Gastroesophageal sphincter (tissue), 4 donors: ENCODE data around the gene MYO1C. TPM values are rescaled to one million over a fixed set of nuclear protein-coding genes. Genes with fewer than 3 reads are reported as not detected.

ENCODE experiments used
- ATAC-seq: fragments of 150-250 bp; one replicate; pipeline ENCODE4 v1.9.1; 2016; ENCODE audit warnings: mild to moderate bottlenecking, moderate library complexity
- H3K27ac ChIP-seq, 4 donors: fragments of 200-600 bp; sonication (generic) in 3 of 4; 1 replicate in 3 of 4; 2 replicates in 1 of 4; pipeline ENCODE4 v1.5.1; 2016 to 2019
- H3K27me3 ChIP-seq: fragments of 200-600 bp; sonication (generic); one replicate; pipeline ENCODE4 v1.5.1; 2019
- H3K36me3 ChIP-seq, 2 donors: fragments of 200-600 bp; sonication (generic); one replicate each; pipeline ENCODE4 v1.5.1; 2019; ENCODE audit warnings: control low read depth in 1 of 2
- H3K4me1 ChIP-seq, 3 donors: fragments of 200-600 bp; sonication (generic); 1 replicate in 2 of 3; 2 replicates in 1 of 3; pipeline ENCODE4 v1.5.1; 2016 to 2019; ENCODE audit warnings: control low read depth in 2 of 3
- H3K4me3 ChIP-seq, 2 donors: fragments of 200-600 bp; sonication (generic); one replicate each; pipeline ENCODE4 v1.5.1; 2019; ENCODE audit warnings: mild to moderate bottlenecking in 1 of 2, moderate library complexity in 1 of 2
- H3K9me3 ChIP-seq, 3 donors: fragments of 200-600 bp; sonication (generic); one replicate each; pipeline ENCODE4 v1.5.1; 2017 to 2019; ENCODE audit warnings: control low read depth in 2 of 3
- CTCF ChIP-seq, 4 experiments: fragments of 200-600 bp in 2 of 4; fragments of 450-650 bp in 2 of 4; sonication (generic) in 1 of 4; IDR thresholded peaks; one replicate each; pipeline ENCODE4 v1.5.1; 2017 to 2019; ENCODE audit warnings: antibody characterized with exemption in 4 of 4, mild to moderate bottlenecking in 2 of 4, moderate library complexity in 2 of 4
- EP300 ChIP-seq: sonication (generic); formaldehyde crosslinking; IDR thresholded peaks from one replicate; pipeline ENCODE4 v1.6.1; 2017; ENCODE audit warnings: antibody characterized with exemption, mild to moderate bottlenecking
- POLR2A ChIP-seq, 2 donors: fragments of 450-650 bp; IDR thresholded peaks; one replicate each; pipeline ENCODE4 v1.6.1; 2017; ENCODE audit warnings: antibody characterized with exemption in 2 of 2, mild to moderate bottlenecking in 2 of 2, moderate library complexity in 1 of 2
- POLR2AphosphoS5 ChIP-seq: sonication (generic); formaldehyde crosslinking; IDR thresholded peaks from one replicate; pipeline ENCODE4 v1.6.1; 2017; ENCODE audit warnings: antibody characterized with exemption
- WGBS, 2 donors: methylation state at CpG; one replicate each; pipeline ENCODE4 v1.1.5; 2018; ENCODE audit warnings: low coverage in 1 of 2; 5-methylcytosine and 5-hydroxymethylcytosine counted together
- total RNA-seq, 4 donors: library from RNA; depleted of rRNA; stranded (reverse); fragments of >200 nt; gene quantifications; one replicate each; pipeline ENCODE4 v1.1.0, GENCODE V29; 2016

Gene MYO1C
- total RNA-seq, 4 donors from 2014 or later, result 215 to 461 (median 287) TPM

GRCh38 chr17:1494203-1494602 lies 1.7 kb upstream of the MYO1C start:
- TF ChIP-seq EP300 (no peak), CTCF (IDR thresholded peaks at IDR 0.05) (no peak), POLR2A (IDR thresholded peaks at IDR 0.05) (no peak), POLR2AphosphoS5 (no peak)
- ATAC-seq, result no peak
- Histone ChIP-seq H3K9me3 (no peaks in the 10 kb centered on the region), H3K27me3 (no peaks in the 10 kb centered on the region), H3K4me3 (no peak overlapping the region), H3K36me3 (peaks cover 0 to 41% of the 10 kb centered on the region in 2 donors), H3K27ac (peak overlapping the region; percentile 60 to 100 (median 98)), H3K4me1 (peaks cover 0 to 74% (median 62%) of the 10 kb centered on the region in 3 donors)
- 88 to 94% methylated on average over 4 of the region's 7 CpGs for WGBS, 2 donors

- Histone ChIP-seq H3K27ac (peak overlapping the region; percentile 85 to 100 (median 98)), H3K4me1 (peaks cover 0 to 81% (median 69%) of the 10 kb centered on the region in 3 donors), H3K27me3 (no peaks in the 10 kb centered on the region), H3K9me3 (no peaks in the 10 kb centered on the region), H3K36me3 (peaks cover 0 to 33% of the 10 kb centered on the region in 2 donors), H3K4me3 (peak overlapping the region in 1 of 2 donors; percentile 82)
- no peak for TF ChIP-seq POLR2A (IDR thresholded peaks at IDR 0.05)
- no peak for TF ChIP-seq POLR2AphosphoS5
- TF ChIP-seq EP300, result no peak
- TF ChIP-seq CTCF (IDR thresholded peaks at IDR 0.05), result no peak
- WGBS, 2 donors, result 83% methylated on average over 1 of the region's 23 CpGs; no CpG with 5 or more reads in 1 of the 2 donors
- ATAC-seq, result no peak
Observed at GRCh38 chr17:1493291-1493980, 950 bp upstream of the MYO1C start.

GRCh38 chr17:1491443-1492248 lies 840 bp downstream of the MYO1C start:
- Histone ChIP-seq H3K27me3 (no peaks in the 10 kb centered on the region), H3K9me3 (no peaks in the 10 kb centered on the region), H3K27ac (peak overlapping the region; percentile 87 to 100 (median 98)), H3K4me1 (peaks cover 0 to 93% (median 75%) of the 10 kb centered on the region in 3 donors), H3K36me3 (peaks cover 0 to 15% of the 10 kb centered on the region in 2 donors), H3K4me3 (peak overlapping the region; percentile 75 to 82)
- TF ChIP-seq EP300 (no peak), POLR2A (IDR thresholded peaks at IDR 0.05) (peak in 1 of 2 donors; percentile 20), POLR2AphosphoS5 (no peak)
- peak; percentile 75 for ATAC-seq
- 10% methylated on average over 4 of the region's 94 CpGs; no CpG with 5 or more reads in 1 of the 2 donors for WGBS, 2 donors

GRCh38 chr17:1490643-1491442 lies 1.6 kb downstream of the MYO1C start:
- TF ChIP-seq CTCF (IDR thresholded peaks at IDR 0.05) (no peak), POLR2A (IDR thresholded peaks at IDR 0.05) (peak; percentile 56 to 67), POLR2AphosphoS5 (peak; percentile 55), EP300 (no peak)
- Histone ChIP-seq H3K27ac (peak overlapping the region; percentile 87 to 100 (median 98)), H3K27me3 (no peaks in the 10 kb centered on the region), H3K4me3 (peak overlapping the region; percentile 75 to 82), H3K4me1 (peaks cover 0 to 93% (median 68%) of the 10 kb centered on the region in 3 donors), H3K9me3 (no peaks in the 10 kb centered on the region), H3K36me3 (peaks cover 0 to 7% of the 10 kb centered on the region in 2 donors)
- peak; percentile 44 for ATAC-seq
- WGBS, 2 donors, result 11% methylated on average over 1 of the region's 52 CpGs; no CpG with 5 or more reads in 1 of the 2 donors
